Occipital lobe (tissue), 2 donors: Measurements from ENCODE around the gene TACC2. TPM values are rescaled to one million over a fixed set of nuclear protein-coding genes. Genes with fewer than 3 reads are reported as not detected.

Experiments
- DNase-seq: peaks from one replicate; lab custom pipeline; 2025; lab: John Stamatoyannopoulos, UW
- total RNA-seq: library from RNA; depleted of rRNA; stranded (reverse); fragments of >200 nt; gene quantifications from one replicate; pipeline ENCODE4 v1.2.3, GENCODE V29; 2014

Gene TACC2
- total RNA-seq, 1 donor from 2014 or later: 16.1 TPM

DNA sequence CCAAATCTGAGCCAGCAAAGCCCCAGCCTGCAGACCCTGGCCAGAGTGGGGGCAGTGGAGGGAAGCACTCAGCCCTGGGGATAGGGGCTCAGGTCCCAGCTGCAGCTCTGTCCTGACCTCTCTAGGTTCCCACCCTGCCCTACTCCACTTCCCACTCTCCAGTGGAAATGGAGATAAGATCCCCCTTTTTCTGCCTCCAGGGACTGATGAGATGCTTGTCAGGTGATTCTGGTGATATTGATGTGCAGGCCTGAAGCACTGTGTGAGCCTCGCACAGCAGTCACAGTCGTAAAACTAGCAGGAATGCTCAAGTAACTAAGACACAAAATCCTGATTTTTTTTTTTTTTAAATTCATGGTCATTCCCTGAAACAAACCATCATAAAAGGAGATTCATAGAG is 227.1 kb downstream of the TACC2 start:
- DNase-seq: no peak

DNA sequence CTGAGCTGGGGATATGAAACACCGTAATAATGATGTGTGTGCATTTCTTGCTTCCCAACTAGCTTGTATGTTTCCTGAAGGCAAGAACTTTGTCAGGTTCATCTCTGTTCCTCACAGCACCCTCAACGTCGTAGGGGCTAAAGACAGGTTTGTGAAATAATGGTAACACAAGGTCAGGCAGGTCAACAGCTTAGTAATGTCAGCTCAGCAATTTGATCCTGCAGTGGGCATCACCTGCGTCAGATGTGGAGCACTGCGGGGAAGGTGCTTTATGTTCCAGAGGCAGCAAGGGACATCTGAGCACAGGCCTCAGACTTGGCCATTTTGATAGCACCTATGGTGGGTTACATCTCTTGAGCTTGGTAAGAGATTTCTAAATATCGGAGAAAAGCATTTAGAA is 230.4 kb downstream of the TACC2 start:
- no peak for DNase-seq

DNA sequence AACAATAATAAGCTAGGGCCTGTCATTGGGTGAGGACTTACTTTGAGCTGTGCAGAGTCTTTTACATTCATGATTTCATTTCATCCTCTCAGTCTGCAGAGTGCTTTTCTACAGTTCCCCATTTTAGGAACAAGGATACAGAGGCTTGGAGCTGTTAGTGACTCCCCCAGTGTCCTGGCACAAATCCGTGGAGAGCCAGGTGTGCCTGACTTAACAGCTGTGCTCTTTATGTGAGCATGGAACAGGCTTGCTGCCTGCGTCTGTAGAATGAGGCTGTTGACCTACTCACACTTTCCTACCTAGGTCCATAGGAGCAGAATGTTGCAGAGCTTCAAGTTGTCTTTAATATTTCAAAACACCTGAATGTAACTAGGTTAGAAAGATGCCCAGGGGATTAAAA is 231.8 kb downstream of the TACC2 start:
- no peak for DNase-seq

DNA sequence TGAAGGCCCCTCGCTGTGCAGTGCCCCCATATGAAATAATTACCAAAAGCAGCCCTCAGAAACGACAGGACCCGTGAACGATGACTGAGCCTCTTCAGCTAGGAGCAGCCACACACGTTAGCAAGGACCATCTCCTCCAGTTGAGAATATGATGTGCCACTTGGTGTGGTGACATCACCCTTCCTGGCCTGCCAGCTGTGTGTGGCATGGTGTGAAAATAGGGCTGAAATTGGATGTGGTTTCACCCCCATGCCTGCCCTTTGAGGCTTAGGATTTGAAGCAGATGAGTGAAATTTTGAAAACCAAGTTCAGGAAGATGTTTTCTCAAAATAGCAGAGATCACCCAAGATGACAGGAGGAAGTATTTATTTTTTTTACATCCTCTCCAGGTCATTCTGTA is 233.0 kb downstream of the TACC2 start:
- no peak for DNase-seq

DNA sequence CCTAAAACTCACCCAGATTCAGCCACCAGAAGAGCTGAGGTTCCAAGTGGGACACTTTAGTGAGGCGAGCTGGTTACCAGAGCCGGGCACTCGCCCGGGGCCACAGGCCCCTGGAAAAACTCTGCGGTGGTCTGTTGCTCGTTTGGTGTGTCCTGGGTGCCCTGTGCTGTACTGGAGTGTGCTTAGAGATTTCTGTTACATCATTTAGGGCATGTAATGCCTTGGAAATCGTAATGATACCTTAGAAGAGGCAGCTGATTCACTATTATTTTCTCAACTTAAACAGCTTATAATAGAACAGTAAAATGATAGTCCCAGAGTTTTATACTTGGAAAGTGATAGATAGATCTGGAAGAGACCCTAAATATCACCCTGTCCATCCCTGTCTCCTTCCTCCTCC is 233.7 kb downstream of the TACC2 start:
- DNase-seq: no peak

- no peak for DNase-seq
Observed at GRCh38 chr10:122224159-122224558, 235.2 kb downstream of the TACC2 start.

GRCh38 chr10:122225330-122225729 is 236.4 kb downstream of the TACC2 start:
- DNase-seq: no peak

GRCh38 chr10:122227754-122228153 is 238.8 kb downstream of the TACC2 start:
- DNase-seq: no peak

DNA sequence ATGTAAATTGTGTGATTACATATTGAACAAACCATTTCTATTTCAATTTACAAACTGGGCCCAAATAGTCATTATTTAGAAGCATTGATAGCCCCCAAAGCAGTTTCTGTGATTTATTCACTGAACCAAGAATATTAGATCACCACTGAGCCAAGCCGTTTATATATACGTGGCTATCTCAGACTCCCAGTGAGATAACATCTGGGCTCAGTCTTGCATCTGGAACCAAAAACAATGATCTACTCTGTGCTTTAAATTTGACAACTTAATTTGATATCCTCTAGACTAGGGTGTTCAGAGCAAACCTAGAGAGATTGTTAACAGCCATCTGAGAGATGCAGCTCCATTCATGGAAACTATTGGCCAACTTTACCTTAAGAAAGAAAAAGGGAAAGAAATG is 240.7 kb downstream of the TACC2 start:
- DNase-seq: no peak

DNA sequence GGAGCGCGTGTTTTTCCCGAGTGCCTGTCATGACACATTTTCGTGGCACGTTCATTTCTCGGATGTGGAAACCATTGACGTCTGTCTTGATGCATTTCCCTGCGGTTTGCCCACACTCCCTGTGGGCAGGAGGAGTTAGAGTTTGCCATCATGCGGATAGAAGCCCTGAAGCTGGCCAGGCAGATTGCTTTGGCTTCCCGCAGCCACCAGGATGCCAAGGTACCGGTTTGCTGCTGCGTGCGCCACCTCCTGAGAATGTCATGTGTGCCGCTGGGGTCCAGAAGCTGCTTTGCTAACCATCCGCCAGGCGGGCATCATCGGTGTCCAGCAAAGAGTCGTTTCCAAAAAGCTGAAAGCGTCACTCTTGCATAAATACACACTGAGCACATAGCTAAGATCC is 241.3 kb downstream of the TACC2 start:
- no peak for DNase-seq

DNA sequence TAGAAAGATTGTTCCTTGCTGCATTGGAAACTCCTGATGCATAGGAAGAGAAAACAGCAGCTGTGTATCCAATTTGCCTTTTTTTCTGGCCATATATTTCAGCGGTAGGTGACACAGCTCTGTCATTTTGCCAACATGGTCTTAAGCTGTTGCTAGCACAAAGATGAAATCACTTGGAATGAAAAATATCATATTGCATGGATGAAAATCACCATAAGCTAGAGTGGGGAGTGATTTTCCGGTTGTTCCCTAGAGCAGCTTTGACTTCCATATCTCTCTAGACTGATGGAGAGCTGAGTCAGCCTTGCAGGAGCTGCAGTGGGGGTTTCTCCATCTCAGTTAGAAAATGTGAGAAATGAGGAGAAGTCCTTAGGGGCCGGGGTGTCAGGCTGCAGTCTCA is 243.8 kb downstream of the TACC2 start:
- DNase-seq: no peak

GRCh38 chr10:122233857-122234348 is 244.9 kb downstream of the TACC2 start:
- no peak for DNase-seq

- no peak for DNase-seq
Observed at GRCh38 chr10:122234416-122234815, 245.5 kb downstream of the TACC2 start.

- no peak for DNase-seq
Observed at GRCh38 chr10:122236690-122237306, 247.8 kb downstream of the TACC2 start.

- no peak for DNase-seq
Observed at GRCh38 chr10:122237331-122237990, 248.5 kb downstream of the TACC2 start.

- no peak for DNase-seq
Observed at GRCh38 chr10:122239578-122240257, 250.8 kb downstream of the TACC2 start.

GRCh38 chr10:122240401-122240800 is 251.4 kb downstream of the TACC2 start:
- no peak for DNase-seq

DNA sequence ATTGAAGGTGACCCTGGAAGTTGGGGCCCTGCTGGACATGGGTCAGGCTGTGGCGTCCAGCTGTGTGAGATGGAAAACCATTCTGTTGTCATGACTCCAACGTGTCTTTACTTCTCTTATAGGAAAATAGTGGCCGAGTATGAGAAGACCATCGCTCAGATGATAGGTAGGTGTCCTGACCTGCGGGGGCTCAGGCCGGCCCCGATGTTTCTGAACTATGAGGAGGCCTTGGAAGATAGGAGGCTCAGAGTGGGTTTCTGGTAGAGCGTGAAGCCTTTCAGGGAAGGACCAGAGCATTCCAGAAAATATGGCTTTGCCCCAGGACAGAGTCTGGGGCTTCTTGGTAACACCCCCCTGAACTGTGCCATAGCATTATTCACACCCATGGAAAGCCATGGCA is 252.9 kb downstream of the TACC2 start:
- no peak for DNase-seq

- DNase-seq: no peak
Observed at GRCh38 chr10:122243550-122243949, 254.6 kb downstream of the TACC2 start.

DNA sequence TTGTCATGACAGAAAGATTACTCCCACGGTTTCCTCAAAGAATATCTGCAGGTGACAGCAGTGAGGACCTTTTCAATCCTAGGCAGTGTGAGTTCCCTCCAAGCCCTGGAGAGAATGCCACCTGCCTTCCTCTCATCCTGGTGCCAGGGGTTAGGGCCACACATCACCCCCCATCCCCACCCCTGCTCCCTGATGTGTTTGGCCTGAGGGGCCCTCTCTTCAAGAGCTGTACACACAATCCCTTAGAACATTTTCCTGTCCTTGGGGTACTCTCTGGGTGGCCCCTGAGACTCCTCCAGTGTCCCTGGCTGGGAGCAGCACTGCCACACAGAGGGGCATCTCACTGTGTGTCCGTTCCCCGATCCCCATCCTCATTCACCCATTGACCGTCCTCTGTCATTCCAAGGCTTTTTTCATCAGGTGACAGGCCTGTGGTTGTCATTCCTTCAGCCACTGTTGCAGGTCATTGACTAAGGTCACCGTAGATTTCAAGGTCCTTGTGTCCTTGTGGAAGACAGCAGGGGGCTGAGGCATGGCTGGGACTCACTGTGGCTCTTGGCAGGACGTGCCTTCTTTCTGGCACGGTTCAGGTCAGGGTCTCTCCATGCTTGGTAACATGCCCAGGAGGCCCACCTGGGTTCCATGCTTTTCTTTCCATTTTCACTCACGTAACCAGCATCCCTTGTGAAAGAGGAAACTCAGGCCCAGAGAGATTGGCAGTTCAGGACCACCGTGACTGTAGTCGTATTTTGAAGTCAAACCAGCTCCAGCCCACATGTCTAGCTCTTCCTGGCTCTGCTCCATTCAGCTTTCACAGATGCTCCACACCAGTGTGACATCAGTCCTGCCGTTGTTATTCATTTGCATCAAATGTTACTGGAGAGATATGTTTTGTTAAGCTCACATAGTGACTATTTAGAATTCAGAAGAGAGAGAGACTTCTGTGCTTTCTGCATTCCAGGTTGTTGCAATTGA is 255.3 kb downstream of the TACC2 start:
- DNase-seq: no peak

DNA sequence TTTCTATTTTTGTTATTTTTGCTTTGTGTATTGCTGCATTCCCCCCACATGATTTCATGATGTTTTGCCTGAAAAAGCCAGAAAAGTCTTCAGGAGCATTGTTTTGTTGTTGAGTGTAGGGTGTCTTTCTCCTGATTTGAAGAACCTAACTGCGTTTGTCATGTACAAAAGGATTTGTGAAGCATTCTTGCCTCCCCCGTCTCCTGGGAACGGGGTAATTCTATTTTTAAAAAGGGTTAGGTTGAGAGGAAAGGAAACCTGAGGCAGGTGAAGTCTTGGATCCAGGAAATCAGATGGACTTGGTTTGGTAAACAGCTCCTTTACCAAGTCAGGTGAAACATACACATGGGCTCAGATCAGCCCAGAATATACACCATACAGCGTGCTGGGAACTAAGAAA is 256.2 kb downstream of the TACC2 start:
- no peak for DNase-seq

DNA sequence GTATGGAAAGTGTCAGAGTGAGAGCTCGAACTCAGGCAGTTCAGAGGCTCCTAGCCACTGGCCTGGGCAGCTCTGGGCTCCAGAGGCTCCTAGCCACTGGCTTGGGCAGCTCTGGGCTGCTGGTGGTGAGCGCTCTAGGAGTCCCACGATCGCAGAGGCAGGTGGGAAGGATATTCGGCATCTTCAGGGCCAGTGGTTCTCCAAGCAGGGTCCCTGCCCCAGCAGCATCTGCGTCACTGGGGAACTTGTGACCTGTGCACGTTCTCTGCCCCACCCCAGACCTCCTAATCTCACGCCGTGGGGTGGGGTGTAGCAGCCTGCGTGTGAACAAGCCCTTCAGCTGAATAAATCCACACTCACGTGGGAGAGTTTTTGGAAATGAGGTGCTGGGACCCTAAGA is 256.9 kb downstream of the TACC2 start:
- DNase-seq: no peak
